HG02571 (cell line): ENCODE data around the gene PNLIPRP1.

Experiments used
- ATAC-seq: cut with Tn5 transposase; IDR thresholded peaks from one replicate; pipeline ENCODE4 v1.9.1; 2021; ENCODE audit warnings: mild to moderate bottlenecking, moderate library complexity; ENCODE audit not compliant: unreplicated experiment

PNLIPRP1 gene

DNA sequence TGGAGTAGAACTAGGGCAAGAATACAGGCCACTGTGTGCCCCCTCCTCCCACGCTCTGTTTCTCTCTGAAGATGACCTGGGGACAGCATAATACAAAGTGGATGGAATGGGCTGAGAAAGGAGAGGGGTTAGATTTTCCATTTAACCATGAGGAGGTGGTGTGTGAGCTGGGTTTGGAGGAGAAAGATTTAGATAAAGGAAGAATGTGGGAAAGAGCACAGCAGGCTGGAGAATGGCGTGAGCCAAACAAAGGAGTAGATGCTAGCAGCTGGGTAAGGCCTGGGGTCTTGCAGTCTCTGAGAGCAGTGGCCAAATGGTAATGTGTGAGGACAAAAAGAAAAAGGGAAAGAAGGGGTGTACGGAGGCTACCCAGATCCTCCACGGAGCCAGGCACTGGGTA lies 38.6 kb downstream of the PNLIPRP1 start:
- ATAC-seq, result no peak

DNA sequence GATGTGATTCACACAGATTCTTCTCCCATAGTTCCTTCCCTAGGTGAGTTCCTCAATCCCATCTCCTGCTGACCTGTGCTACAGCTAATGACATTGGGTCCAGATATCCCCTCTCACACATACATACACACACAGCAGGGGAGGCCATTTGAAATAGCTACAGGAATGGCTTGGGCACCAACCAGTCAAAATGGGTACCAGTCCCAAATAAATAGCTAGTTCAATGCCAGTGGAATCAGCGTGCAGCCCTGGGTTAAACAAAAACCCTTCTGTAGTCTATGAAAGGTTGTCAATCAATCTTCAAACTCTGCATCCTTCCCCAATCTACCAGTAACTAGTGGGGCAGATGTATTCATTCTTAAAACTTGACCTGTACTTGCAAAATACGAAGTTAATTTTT lies 39.3 kb downstream of the PNLIPRP1 start:
- ATAC-seq, result no peak

DNA sequence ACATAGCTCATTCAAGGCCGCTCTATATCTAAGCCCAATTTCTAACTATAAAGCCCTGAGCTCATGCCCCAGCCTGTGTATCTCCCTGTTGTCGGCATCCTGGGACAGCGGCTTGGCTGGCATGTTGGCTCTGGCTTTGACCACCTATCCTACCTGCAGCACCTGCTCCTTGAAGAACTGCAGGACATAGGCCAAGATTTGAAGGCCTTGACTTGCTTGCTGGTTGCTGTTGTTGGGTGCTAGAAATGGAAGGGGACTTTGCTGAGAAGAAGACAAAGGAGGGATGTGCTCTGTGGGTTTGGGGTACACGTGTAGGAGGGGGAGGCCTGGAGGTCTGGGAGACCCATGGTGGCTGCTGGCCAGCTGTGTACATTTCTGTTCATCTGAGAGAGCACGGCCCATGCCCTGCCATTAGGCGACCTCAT lies 41.1 kb downstream of the PNLIPRP1 start:
- no peak for ATAC-seq

DNA sequence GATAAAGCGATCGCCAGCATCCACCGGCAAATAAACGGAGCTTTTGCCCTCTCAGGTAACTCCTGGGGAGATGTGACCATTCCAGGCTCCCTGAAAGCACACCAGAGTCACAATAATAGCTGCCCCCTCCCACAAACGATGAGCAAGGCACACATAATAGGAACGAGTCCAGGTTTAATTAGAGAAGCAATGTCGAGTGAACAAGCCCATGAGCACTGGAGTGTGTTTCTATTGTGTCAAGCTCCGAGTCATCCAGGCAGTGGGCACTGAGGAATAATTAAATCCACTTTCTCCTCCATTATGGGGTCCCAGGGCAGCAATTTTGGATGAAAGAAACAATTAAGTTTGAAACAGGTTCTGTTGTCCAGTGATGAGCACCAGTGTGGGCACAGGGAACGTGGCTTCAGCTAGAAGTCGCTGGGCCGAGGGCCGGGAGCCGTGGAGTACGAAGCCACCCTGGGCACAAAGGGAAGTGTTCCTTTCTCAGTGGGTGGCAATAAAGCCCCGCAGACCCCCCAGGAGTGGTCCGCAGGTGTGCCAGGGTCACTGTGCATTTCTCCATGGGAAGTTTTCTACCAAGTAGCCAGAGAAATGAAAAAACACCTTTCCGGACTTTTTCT lies 41.9 kb downstream of the PNLIPRP1 start:
- no peak for ATAC-seq

DNA sequence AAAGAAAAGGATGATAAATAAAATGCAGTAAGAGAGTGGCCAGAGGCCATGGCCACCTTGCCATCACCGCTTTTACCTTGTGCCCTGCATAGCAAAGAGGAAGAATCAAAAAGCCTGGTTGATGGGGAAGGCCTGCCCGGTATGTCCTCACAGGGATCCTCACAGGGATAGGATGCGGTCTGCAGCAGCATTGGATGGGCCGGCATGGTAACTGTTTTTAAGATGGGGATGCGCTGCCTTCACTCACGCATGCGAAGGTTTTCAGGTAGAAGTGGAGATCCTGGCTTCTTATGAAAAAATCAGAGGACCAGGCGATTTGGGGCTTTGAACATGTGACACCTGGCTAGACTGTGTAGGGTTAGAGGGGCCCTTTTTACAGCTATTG lies 42.4 kb downstream of the PNLIPRP1 start:
- no peak for ATAC-seq

DNA sequence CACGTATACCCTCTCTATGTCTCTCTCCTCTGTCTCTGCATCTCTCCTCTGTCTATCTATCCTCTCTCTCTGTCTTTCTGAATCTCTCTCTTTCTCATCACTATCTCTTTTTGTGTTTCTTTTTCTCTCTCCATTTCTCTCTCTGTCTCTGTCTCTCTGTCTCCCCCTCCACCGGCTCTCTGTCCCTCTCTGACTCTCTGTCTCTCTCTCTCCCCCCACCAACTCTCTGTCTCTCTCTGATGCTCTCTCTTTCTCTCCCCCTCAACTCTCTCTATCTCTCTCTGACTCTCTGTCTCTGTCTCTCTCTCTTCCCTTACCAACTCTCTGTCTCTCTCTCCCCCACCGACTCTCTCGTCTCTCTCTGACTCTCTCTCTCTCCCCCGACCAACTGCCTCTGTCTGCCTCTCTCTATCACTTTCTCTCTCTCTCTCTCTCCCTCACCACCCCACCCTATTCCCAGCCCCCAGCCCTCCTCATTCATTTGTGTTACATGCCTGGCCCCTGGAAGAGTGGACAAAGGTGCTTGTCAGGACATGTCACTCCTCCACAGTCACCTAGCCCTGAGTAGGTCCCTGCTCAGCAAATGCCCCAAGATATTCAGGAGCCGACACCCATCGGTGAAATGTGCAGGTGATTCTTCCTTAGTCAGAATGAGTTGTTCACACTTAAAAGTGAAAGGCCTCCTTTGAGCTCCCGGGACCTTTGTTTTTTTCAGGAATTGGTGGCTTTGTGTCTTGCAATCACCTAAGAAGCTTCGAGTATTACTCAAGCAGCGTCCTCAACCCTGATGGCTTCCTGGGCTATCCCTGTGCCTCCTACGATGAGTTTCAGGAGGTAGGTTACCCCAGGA lies 43.6 kb downstream of the PNLIPRP1 start:
- no peak for ATAC-seq

DNA sequence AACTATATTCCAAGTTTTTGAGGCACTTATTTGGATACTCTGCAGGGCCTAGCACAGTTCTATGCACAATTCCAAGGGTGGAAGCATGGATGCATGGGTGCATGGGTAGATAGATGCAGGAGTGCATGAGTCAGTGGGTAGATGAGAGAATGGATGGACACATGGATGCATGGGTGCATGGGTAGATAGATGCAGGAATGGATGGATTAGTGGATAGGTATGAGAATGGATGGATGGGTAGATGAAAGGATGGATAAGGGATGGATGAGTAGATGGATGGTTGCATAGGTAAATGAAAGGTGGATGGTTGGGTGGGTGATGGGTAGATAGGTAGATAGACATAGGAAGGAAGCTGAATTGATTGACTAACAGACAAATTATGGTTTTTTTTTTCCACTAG lies 45.6 kb downstream of the PNLIPRP1 start:
- ATAC-seq, result no peak

DNA sequence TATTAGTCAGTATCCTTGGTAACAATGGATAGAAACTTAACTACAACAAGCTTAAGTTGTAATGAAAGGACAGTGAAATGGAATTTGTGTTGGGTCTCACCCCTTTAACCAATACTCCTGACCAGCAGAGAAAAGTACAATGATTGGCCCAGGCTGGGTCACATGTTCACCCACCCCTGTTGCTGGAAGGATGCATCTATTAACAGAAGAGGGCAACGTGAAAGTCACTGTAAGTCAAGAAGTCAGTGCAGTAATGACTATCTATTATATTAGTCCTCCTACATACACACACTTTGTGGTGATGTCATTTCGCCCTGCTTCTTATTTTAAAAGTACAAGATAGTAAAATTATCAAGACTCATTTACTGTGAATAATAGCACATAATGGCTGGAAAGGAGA lies 46.2 kb downstream of the PNLIPRP1 start:
- ATAC-seq, result no peak

DNA sequence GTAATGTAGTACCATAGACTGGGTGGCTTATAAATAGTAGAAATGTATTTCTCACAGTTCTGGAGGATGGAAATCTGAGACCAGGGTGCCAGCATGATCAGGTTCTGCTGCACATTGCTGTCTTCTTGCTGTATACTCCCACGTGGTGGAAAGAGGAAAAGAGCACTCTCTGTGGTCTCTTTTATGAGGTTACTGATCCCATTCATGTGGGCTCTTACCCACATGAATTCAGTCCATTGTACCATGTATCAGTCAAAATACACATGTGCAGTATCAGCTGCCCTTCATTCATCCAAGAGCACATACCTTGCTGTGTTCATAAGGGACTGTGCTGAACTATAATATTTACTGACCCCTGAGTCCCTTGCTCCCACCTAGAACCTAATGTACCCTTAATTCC lies 47.1 kb downstream of the PNLIPRP1 start:
- ATAC-seq, result no peak

DNA sequence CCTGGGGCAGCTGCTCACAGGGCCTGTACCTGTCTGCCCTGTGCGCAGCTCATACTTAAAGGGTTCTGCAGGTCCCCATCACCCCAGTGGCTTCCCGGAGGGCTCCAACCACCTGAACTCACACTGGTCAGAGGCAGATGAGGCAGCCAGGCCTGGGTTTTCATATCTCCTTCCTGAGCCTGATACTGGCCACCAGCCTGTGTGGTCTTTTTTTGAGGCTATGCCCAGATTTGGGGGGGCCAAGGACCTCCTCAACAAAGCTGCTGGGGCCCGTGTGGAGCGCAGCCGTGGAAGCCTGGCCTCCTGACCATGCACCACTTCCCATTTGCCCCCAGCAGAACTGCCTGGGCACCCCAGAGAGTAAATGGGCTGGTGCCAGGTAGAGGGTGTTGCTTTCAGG lies 55.7 kb downstream of the PNLIPRP1 start:
- no peak for ATAC-seq

DNA sequence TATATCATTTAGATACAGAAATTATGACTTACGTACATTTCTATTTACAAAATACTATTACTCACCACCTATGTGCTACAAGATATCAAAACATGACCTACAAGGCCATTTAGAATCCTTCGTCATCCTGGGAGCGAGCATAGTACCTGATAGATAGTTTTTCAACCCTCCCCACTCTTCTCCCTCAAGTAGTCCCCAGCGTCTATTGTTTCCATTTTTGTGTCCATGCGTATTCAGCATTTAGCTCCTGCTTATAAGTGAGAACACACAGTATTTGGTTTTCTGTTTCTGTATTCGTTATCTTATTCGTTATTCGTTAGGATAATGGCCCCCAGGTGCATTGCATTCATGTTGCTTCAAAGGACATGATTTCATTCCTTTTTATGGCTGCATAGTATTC lies 58.1 kb downstream of the PNLIPRP1 start:
- ATAC-seq, result no peak

DNA sequence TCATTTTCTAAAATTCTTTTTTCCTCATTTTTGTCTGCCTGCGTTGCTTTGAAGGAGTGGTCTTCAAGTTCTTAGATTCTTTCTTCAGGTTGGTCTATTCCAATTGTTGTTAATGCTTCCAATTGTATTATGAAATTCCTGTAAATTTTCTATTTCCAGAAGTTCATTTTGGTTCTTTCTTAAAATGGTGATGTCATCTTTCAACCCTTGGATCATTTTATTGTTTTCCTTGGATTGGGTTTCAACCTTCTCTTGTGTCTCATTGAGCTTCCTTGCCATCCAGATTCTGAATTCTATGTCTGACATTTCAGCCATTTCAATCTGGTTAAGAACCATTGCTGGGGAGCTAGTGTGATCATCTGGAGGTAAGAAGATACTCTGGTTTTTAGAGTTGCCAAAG lies 63.1 kb downstream of the PNLIPRP1 start:
- ATAC-seq, result no peak

DNA sequence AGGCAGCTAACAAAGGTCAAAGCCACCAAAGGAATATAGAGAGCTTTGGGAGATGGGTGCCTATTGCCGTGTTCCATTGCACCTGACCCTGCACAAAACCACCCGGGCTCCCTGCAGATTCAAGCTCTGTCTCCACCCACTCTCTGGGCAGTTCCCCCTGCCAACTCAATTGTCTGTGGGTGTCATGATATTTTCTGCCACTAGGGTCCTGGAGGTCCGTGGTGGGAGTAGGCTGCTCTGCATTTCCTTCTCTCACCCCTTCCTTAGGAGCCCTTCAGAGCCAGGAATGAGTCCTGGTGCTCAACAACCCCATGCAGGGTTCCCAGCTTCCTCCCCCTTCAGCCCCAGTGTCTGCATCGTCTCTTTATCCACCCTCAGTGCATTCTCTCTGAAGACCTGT lies 64.1 kb downstream of the PNLIPRP1 start:
- ATAC-seq, result no peak

DNA sequence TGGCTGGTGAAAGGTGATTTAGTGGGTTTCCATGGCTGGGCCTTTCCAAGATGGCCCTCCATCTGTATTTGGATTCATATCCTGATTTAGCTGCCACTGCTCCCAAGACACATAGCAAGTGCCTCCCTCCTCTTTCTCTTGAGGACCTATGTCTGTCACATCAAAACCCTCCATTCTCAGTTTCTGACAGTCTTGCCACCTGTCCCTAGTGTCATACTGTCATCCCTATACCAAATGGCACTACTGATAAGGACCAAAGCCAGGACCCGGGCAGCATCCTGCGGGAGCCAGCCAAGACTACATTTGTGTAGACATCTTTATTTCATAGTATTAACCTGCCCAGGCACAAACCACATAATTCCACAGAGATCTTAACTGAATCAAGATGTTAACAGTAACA lies 64.8 kb downstream of the PNLIPRP1 start:
- no peak for ATAC-seq

DNA sequence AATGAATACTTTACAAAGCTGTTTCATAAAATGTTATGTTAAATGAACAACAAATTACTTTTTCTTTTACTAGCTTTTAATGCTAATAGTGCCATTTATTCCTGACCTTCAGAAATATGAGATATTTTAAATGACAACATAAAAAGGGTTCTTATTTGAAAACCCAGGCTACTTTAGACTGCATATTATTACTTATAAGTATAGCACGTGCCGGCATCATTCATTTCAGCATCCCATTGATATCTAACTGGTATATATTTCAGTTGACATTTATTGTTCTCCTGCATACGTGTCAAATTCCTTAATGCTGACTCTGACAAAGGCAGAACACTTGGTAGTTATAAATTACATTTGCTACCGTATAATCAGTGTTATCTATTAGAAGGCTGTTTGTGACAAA lies 65.3 kb downstream of the PNLIPRP1 start:
- ATAC-seq, result no peak

DNA sequence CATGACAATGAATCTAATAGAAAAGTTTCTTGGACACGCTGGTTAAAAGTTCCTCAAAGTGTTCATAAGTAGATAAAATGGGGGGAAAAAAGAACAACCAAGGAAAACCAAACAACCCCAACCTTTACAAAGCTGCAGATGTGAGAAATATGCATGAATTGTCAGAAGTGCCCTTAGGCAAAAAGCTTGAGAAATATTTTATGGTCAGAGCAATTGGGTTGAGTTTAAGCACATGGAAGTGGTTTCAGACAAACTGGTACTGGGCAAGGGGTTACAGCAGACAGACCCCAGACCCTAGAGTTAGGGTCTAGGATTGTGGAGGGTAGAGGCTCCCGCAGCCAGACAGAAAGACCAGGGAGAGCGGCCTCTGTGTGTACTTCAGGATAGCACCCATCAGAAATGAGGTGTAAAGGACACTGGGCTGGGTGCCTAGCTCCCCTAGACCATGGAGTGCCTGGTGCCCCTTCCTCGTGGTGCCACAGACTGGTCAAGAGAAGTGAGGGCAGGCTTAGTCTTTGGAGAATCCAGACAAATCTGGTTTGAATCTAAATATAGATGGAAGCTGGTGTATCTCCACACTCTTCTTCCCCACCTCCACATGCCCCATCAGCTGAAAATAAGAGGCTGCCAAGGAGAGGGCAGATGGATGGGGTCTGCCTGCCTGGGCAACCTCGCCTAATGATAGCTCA lies 67.2 kb downstream of the PNLIPRP1 start:
- ATAC-seq, result no peak
